SU-DHL-6 (cell line): ENCODE data around the gene PDE6D.

ENCODE experiments used
- H2AFZ ChIP-seq: fragments of 200-600 bp; sonication (generic); 2 replicates; pipeline ENCODE4 v1.6.1; 2014; ENCODE audit warnings: low read depth, mild to moderate bottlenecking, moderate library complexity, mixed read lengths, antibody characterized with exemption, low read length; ENCODE audit not compliant: severe bottlenecking
- H3F3A ChIP-seq: fragments of 200-600 bp; shearing (Covaris generic); 2 replicates; pipeline ENCODE4 v1.6.0; 2016; ENCODE audit warnings: antibody characterized with exemption, mild to moderate bottlenecking; ENCODE audit not compliant: insufficient read depth
- H3K27ac ChIP-seq: fragments of 200-600 bp; sonication (generic); 2 replicates; pipeline ENCODE4 v1.5.1; 2016; ENCODE audit warnings: low read depth, mild to moderate bottlenecking, low read length, moderate library complexity, mixed read lengths
- H3K27me3 ChIP-seq: fragments of 200-600 bp; sonication (generic), shearing (Covaris generic); 2 replicates; pipeline ENCODE4 v1.6.0; 2014; ENCODE audit warnings: mild to moderate bottlenecking, low read length
- H3K36me3 ChIP-seq: fragments of 200-600 bp; sonication (generic); 2 replicates; pipeline ENCODE4 v1.6.1; 2014; ENCODE audit warnings: mild to moderate bottlenecking, low read length, mixed read lengths
- H3K4me2 ChIP-seq: fragments of 300-600, 200-600 bp; shearing (Covaris generic), sonication (generic); 2 replicates; pipeline ENCODE4 v1.6.0; 2014; ENCODE audit warnings: low read length, low read depth, mild to moderate bottlenecking; ENCODE audit not compliant: poor library complexity, severe bottlenecking
- H3K4me3 ChIP-seq: fragments of 200-600 bp; sonication (generic); 2 replicates; pipeline ENCODE4 v1.5.1; 2014; ENCODE audit warnings: antibody characterized with exemption, low read length, mild to moderate bottlenecking, mixed read lengths; ENCODE audit not compliant: insufficient read depth, poor library complexity, severe bottlenecking
- H3K79me2 ChIP-seq: fragments of 200-600 bp; sonication (generic); 2 replicates; pipeline ENCODE4 v1.6.1; 2014; ENCODE audit warnings: mild to moderate bottlenecking, low read length, moderate library complexity; ENCODE audit not compliant: insufficient read depth
- H3K9ac ChIP-seq: fragments of 200-600 bp; sonication (generic); 2 replicates; pipeline ENCODE4 v1.7.0; 2014; ENCODE audit warnings: mild to moderate bottlenecking, low read length
- H3K9me2 ChIP-seq: fragments of 200-600 bp; sonication (generic); replicated peaks from 2 replicates; pipeline ENCODE4 v1.6.1; 2014; ENCODE audit warnings: low read length; ENCODE audit not compliant: insufficient read depth
- H3K9me3 ChIP-seq: fragments of 200-600 bp; sonication (generic); 2 replicates; pipeline ENCODE4 v1.6.1; 2014; ENCODE audit warnings: low read length, mixed read lengths; ENCODE audit not compliant: insufficient read depth
- H4K20me1 ChIP-seq: fragments of 200-600 bp; sonication (generic); 2 replicates; pipeline ENCODE4 v1.6.1; 2014; ENCODE audit warnings: low read depth, mild to moderate bottlenecking, antibody characterized with exemption, low read length, moderate library complexity, mixed read lengths
- EZH2phosphoT487 ChIP-seq: fragments of 200-600 bp; sonication (generic), shearing (Covaris generic); conservative IDR thresholded peaks from 2 replicates; pipeline ENCODE4 v1.6.1; 2018; ENCODE audit warnings: mild to moderate bottlenecking, antibody characterized with exemption, low read length, moderate library complexity, mixed read lengths
- TF ChIP-seq, protein P1 (sequence below): fragments of 200-600 bp; sonication (generic); IDR thresholded peaks from one replicate; pipeline ENCODE4 v1.5.1; 2017; ENCODE audit warnings: antibody characterized with exemption, mild to moderate bottlenecking, low read length, moderate library complexity; ENCODE audit not compliant: insufficient read depth, poor library complexity, severe bottlenecking

The PDE6D gene

DNA sequence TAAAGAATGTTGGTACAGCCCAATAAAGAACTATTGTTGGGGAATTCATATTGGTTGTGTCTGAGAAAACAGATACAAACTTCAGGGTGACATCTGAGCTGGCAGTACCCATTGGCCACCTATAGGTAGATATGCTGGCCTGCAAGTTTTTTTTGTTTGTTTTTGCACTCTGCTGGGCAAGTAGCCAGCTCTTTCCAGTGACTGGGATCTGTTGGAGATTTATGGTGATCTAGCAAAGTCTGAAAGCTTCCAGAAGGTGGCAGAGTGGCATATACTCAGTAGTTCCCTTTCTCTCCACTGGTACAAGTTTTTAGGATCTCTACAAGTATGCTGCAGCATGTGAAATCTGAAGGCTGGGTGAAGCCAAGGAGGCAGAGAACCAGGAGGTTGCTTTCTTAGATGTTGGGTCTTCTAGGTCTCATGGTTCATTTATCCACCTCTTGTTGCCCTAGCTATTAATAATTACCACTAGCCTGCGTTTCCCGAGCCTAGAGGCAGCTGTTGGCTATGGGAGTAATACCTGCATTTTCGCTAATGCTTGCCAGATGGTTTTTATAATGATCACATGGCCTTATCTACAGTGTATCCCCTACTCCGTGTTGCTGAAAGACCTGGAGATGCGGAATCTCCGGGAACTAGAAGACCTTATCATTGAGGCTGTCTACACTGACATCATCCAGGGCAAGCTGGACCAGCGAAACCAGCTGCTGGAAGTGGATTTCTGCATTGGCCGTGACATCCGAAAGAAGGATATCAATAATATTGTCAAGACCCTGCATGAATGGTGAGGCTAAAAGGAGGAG lies 14.6 kb upstream of the PDE6D start:
- no peaks in the 10 kb centered on the region for H3F3A ChIP-seq
- no peak overlapping the region for H3K4me2 ChIP-seq
- no peak overlapping the region for H3K4me3 ChIP-seq
- no peak overlapping the region for H2AFZ ChIP-seq
- no peaks in the 10 kb centered on the region for H4K20me1 ChIP-seq
- no peaks in the 10 kb centered on the region for H3K9me2 ChIP-seq
- no peak overlapping the region for H3K9ac ChIP-seq
- no peaks in the 10 kb centered on the region for H3K27me3 ChIP-seq
- H3K27ac ChIP-seq: no peak overlapping the region
- peaks cover 8% of the 10 kb centered on the region for H3K36me3 ChIP-seq
- H3K79me2 ChIP-seq: peaks cover 23% of the 10 kb centered on the region
- no peaks in the 10 kb centered on the region for H3K9me3 ChIP-seq
- TF ChIP-seq, protein P1, sequence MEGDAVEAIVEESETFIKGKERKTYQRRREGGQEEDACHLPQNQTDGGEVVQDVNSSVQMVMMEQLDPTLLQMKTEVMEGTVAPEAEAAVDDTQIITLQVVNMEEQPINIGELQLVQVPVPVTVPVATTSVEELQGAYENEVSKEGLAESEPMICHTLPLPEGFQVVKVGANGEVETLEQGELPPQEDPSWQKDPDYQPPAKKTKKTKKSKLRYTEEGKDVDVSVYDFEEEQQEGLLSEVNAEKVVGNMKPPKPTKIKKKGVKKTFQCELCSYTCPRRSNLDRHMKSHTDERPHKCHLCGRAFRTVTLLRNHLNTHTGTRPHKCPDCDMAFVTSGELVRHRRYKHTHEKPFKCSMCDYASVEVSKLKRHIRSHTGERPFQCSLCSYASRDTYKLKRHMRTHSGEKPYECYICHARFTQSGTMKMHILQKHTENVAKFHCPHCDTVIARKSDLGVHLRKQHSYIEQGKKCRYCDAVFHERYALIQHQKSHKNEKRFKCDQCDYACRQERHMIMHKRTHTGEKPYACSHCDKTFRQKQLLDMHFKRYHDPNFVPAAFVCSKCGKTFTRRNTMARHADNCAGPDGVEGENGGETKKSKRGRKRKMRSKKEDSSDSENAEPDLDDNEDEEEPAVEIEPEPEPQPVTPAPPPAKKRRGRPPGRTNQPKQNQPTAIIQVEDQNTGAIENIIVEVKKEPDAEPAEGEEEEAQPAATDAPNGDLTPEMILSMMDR: no peak
- TF ChIP-seq EZH2phosphoT487: no peak

DNA sequence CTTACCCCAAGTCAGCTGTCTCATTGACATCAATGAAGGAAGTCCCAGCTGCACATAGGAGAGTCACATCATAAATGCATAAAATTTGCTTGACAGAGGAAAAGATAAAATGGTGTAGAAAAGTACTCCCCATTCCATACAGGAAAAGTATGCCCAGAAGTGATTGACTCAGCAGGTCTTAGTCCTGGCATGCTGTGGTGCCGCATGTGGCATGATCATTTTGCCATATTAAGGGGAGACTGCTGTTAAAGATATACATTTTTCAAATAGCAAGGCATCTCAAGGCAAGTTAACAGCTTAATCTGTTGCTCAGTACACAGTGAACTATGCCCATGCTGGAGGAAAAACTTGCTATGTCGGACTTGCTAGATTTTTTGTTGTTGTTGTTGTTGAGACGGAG lies 13.3 kb upstream of the PDE6D start:
- TF ChIP-seq EZH2phosphoT487: no peak
- TF ChIP-seq, protein P1: no peak
- no peak overlapping the region for H3K4me3 ChIP-seq
- no peaks in the 10 kb centered on the region for H3K9me2 ChIP-seq
- H2AFZ ChIP-seq: no peak overlapping the region
- H3K79me2 ChIP-seq: peaks cover 35% of the 10 kb centered on the region
- no peak overlapping the region for H3K4me2 ChIP-seq
- no peak overlapping the region for H3K27ac ChIP-seq
- no peaks in the 10 kb centered on the region for H3K27me3 ChIP-seq
- H3F3A ChIP-seq: no peaks in the 10 kb centered on the region
- H3K36me3 ChIP-seq: peaks cover 8% of the 10 kb centered on the region
- no peaks in the 10 kb centered on the region for H3K9me3 ChIP-seq
- no peaks in the 10 kb centered on the region for H4K20me1 ChIP-seq
- no peak overlapping the region for H3K9ac ChIP-seq

DNA sequence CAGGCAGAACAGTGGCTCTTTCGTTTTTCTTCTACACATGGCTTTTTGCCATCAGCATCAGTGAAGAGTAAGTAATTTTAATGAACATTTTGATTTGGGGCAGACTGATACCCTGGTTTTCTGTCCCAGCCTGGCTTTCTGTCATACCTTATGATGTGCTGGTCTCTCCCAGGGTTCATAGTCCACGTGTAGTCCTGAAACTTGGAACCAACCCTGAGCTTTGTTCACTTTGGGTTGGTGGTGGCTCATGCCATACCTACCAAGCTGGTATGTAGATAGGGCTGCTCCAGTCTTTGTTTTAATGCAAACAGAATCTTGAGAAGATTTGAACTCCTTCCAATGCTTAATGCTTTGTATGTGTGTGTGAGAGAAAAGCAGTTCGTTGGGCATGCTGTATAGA lies 10.0 kb upstream of the PDE6D start:
- Histone ChIP-seq H3K9me2 (no peaks in the 10 kb centered on the region), H3K4me2 (no peak overlapping the region), H3K4me3 (no peak overlapping the region), H2AFZ (no peak overlapping the region), H3K9ac (no peak overlapping the region), H3K9me3 (no peaks in the 10 kb centered on the region), H3K27ac (no peak overlapping the region), H4K20me1 (peaks cover 7% of the 10 kb centered on the region), H3K79me2 (peaks cover 65% of the 10 kb centered on the region), H3K27me3 (no peaks in the 10 kb centered on the region), H3K36me3 (peaks cover 8% of the 10 kb centered on the region), H3F3A (no peaks in the 10 kb centered on the region)
- no peak for TF ChIP-seq EZH2phosphoT487
- TF ChIP-seq, protein P1: no peak
